ENCODE measurements around the gene GPD2. TPM values are rescaled to one million over a fixed set of nuclear protein-coding genes. Genes with fewer than 3 reads are reported as not detected.

The GPD2 gene
- total and polyA plus RNA-seq, 10 of the 15 experiments (the other 5 are each of a cell fraction or from before 2014, with no cell fraction given) = 10.0 to 73.5 (median 43.4) TPM

GRCh38 chr2:156452971-156453370, 16.8 kb downstream of the GPD2 start:
- POLR2A ChIA-PET = no interaction called here
- Histone ChIP-seq H3K4me3 (no peak overlapping the region), H3K9me3 (replicated peaks; ENCODE audit: control insufficient read depth, insufficient read depth, low read length) (no peaks in the 10 kb centered on the region; the same call in 1 of the 3 replicates), H3K27ac (ENCODE audit: control insufficient read depth, insufficient read depth) (no peak overlapping the region), H3K27me3 (replicated peaks in 1 of 2; ENCODE audit: control insufficient read depth in 2 of 2, insufficient read depth in 2 of 2, low read length in 1 of 2) (no peaks in the 10 kb centered on the region), H3K4me1 (ENCODE audit: control insufficient read depth, insufficient read depth, low read length) (peaks cover 24% of the 10 kb centered on the region), H3K36me3 (ENCODE audit: control insufficient read depth in 2 of 2, insufficient read depth in 2 of 2, low read length in 1 of 2) (no peaks in the 10 kb centered on the region), H4K20me1 (ENCODE audit: control insufficient read depth, insufficient read depth) (no peaks in the 10 kb centered on the region), H2AFZ (ENCODE audit: control insufficient read depth, low read depth, low read length) (no peak overlapping the region), H3K79me2 (ENCODE audit: control insufficient read depth, insufficient read depth, low read length) (peaks cover 6% of the 10 kb centered on the region), H3K9ac (ENCODE audit: control insufficient read depth, insufficient read depth, low read length) (no peak overlapping the region), H3K4me2 (ENCODE audit: control insufficient read depth, insufficient read depth) (no peak overlapping the region)
- no peak for DNase-seq (ENCODE audit: low read depth, low spot score)
- SMC1A ChIA-PET (ENCODE audit: uncharacterized antibody, unreplicated experiment) = interaction anchor here (0.8 to 2.3 kb wide), 3 partner anchors 10 to 55 kb away, joined by 5 to 10 read pairs (median 8); no protein-coding TSS in a partner anchor
- no TSS peak for BruUV-seq (replicated peaks)
- CTCF ChIA-PET = interaction anchor here (0.7 to 1.9 kb wide), 3 partner anchors 8 to 16 kb away, joined by 3 to 4 read pairs (median 3); no protein-coding TSS in a partner anchor
- in situ Hi-C loops (cut with MboI) (no loop called here), intact Hi-C loops (cut with micrococcal nuclease; ENCODE audit: unreplicated experiment) (no loop called here)
- peak; percentile 29; the same call in 1 of the 2 replicates for TF ChIP-seq RUNX3 (IDR thresholded peaks at IDR 0.05; ENCODE audit: low read length)
- TF ChIP-seq DPF2 (IDR thresholded peaks at IDR 0.05) = no peak
- TF ChIP-seq RB1 (IDR thresholded peaks at IDR 0.05; ENCODE audit: borderline replicate concordance) = no peak
- TF ChIP-seq HDAC2 (IDR thresholded peaks at IDR 0.05) = no peak
- RAD21 ChIA-PET (ENCODE audit: unreplicated experiment) = interaction anchor here (0.7 kb wide), 1 partner anchor 16 kb away, joined by 3 read pairs; no protein-coding TSS in a partner anchor
- no peak for ATAC-seq
- no peak for FAIRE-seq

GRCh38 chr2:156455361-156455975, 19.3 kb downstream of the GPD2 start:
- peaks cover 14% of the 10 kb centered on the region for H3K79me2 ChIP-seq (ENCODE audit: control insufficient read depth, insufficient read depth, low read length)
- BruUV-seq (replicated peaks) = no TSS peak
- no peak overlapping the region for H3K9ac ChIP-seq (ENCODE audit: control insufficient read depth, insufficient read depth, low read length)
- FAIRE-seq (no peak), ATAC-seq (peak; percentile 58), DNase-seq (ENCODE audit: low read depth, low spot score) (no peak)
- no peak overlapping the region for H3K27ac ChIP-seq (ENCODE audit: control insufficient read depth, insufficient read depth)
- H3K36me3 ChIP-seq (ENCODE audit: control insufficient read depth in 2 of 2, insufficient read depth in 2 of 2, low read length in 1 of 2) = no peaks in the 10 kb centered on the region
- ChIA-PET RAD21 (ENCODE audit: unreplicated experiment) (no interaction called here), CTCF (no interaction called here), POLR2A (no interaction called here), SMC1A (ENCODE audit: uncharacterized antibody, unreplicated experiment) (no interaction called here)
- H3K9me3 ChIP-seq (replicated peaks; ENCODE audit: control insufficient read depth, insufficient read depth, low read length) = no peaks in the 10 kb centered on the region; the same call in 1 of the 3 replicates
- intact Hi-C loops (cut with micrococcal nuclease; ENCODE audit: unreplicated experiment) = no loop called here
- in situ Hi-C loops (cut with MboI) = no loop called here
- H2AFZ ChIP-seq (ENCODE audit: control insufficient read depth, low read depth, low read length) = no peak overlapping the region
- no peaks in the 10 kb centered on the region for H3K27me3 ChIP-seq (replicated peaks in 1 of 2; ENCODE audit: control insufficient read depth in 2 of 2, insufficient read depth in 2 of 2, low read length in 1 of 2)
- H4K20me1 ChIP-seq (ENCODE audit: control insufficient read depth, insufficient read depth) = no peaks in the 10 kb centered on the region; the same call in 1 of the 2 replicates
- TF ChIP-seq BMI1 (IDR thresholded peaks at IDR 0.05; ENCODE audit: borderline replicate concordance) = no peak
- no peak for TF ChIP-seq SREBF2 (IDR thresholded peaks at IDR 0.05; ENCODE audit: low read length)
- no peak for TF ChIP-seq NFYB (IDR thresholded peaks at IDR 0.05; ENCODE audit: insufficient read depth, low read depth, low read length)
- TF ChIP-seq, protein P1, sequence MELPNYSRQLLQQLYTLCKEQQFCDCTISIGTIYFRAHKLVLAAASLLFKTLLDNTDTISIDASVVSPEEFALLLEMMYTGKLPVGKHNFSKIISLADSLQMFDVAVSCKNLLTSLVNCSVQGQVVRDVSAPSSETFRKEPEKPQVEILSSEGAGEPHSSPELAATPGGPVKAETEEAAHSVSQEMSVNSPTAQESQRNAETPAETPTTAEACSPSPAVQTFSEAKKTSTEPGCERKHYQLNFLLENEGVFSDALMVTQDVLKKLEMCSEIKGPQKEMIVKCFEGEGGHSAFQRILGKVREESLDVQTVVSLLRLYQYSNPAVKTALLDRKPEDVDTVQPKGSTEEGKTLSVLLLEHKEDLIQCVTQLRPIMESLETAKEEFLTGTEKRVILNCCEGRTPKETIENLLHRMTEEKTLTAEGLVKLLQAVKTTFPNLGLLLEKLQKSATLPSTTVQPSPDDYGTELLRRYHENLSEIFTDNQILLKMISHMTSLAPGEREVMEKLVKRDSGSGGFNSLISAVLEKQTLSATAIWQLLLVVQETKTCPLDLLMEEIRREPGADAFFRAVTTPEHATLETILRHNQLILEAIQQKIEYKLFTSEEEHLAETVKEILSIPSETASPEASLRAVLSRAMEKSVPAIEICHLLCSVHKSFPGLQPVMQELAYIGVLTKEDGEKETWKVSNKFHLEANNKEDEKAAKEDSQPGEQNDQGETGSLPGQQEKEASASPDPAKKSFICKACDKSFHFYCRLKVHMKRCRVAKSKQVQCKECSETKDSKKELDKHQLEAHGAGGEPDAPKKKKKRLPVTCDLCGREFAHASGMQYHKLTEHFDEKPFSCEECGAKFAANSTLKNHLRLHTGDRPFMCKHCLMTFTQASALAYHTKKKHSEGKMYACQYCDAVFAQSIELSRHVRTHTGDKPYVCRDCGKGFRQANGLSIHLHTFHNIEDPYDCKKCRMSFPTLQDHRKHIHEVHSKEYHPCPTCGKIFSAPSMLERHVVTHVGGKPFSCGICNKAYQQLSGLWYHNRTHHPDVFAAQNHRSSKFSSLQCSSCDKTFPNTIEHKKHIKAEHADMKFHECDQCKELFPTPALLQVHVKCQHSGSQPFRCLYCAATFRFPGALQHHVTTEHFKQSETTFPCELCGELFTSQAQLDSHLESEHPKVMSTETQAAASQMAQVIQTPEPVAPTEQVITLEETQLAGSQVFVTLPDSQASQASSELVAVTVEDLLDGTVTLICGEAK (IDR thresholded peaks at IDR 0.05; ENCODE audit: borderline replicate concordance) = no peak
- no peak for TF ChIP-seq CHD4 (IDR thresholded peaks at IDR 0.05)
- no peak for TF ChIP-seq SMARCA5 (IDR thresholded peaks at IDR 0.05)
- no peak for TF ChIP-seq NR2C2 (IDR thresholded peaks at IDR 0.05; ENCODE audit: borderline replicate concordance, control insufficient read depth, insufficient read length, low read depth)
- TF ChIP-seq RAD51 (IDR thresholded peaks at IDR 0.05) = no peak
- no peak for TF ChIP-seq PAX5 (IDR thresholded peaks at IDR 0.05; ENCODE audit: borderline replicate concordance, low read depth, low read length)
- TF ChIP-seq HDAC2 (IDR thresholded peaks at IDR 0.05) = no peak
- no peak overlapping the region for H3K4me2 ChIP-seq (ENCODE audit: control insufficient read depth, insufficient read depth)
- H3K4me3 ChIP-seq = no peak overlapping the region
- H3K4me1 ChIP-seq (ENCODE audit: control insufficient read depth, insufficient read depth, low read length) = peaks cover 26% of the 10 kb centered on the region
- 61% methylated on average over 2 of the region's 2 CpGs for WGBS (ENCODE audit: insufficient coverage, insufficient replicate concordance, low lambda C conversion rate, missing lambda C conversion rate)

Data from GM12878 (cell line).